B cell (primary cell): ENCODE measurements around the gene ARHGDIB. TPM values are rescaled to one million over a fixed set of nuclear protein-coding genes. Genes with fewer than 3 reads are reported as not detected.

Experiments
- ATAC-seq: fragments of 200-7000 bp; cut with Tn5 transposase; one replicate; pipeline ENCODE4 v1.10.0; 2021; ENCODE audit warnings: low read depth, mild to moderate bottlenecking, moderate number of reproducible peaks, moderate library complexity
- CTCF ChIA-PET: fragments of 350-600 bp; sonication (Branson Sonifier 250); formaldehyde crosslinking; loops from one replicate; lab custom pipeline; 2021; ENCODE audit warnings: antibody characterized with exemption, inconsistent platforms; lab: Charles Lee
- POLR2A ChIA-PET: fragments of 350-600 bp; sonication (Branson Sonifier 250); formaldehyde crosslinking; loops from one replicate; lab custom pipeline; 2021; ENCODE audit warnings: antibody characterized with exemption; lab: Charles Lee
- DNase-seq: peaks from one replicate; pipeline ENCODE4 v3.0.0; 2013
- H2AFZ ChIP-seq: 2 replicates; pipeline ENCODE4 v1.6.1; 2012; ENCODE audit warnings: mild to moderate bottlenecking, low read depth, low read length; ENCODE audit not compliant: insufficient read depth, poor library complexity, severe bottlenecking
- H3K27ac ChIP-seq, 2 donors: 1 replicate in 1 of 2; 2 replicates in 1 of 2; pipeline ENCODE4 v1.5.1; 2012 to 2013; ENCODE audit warnings: low read length in 2 of 2, mild to moderate bottlenecking in 2 of 2, moderate library complexity in 1 of 2
- H3K27me3 ChIP-seq, 4 experiments: fragments of 200-600 bp in 1 of 4; sonication (generic) in 1 of 4; replicated peaks in 1 of 4; 1 replicate in 2 of 4; 2 replicates in 2 of 4; pipeline versions ENCODE4 v1.6.1 to v1.7.0; 2013 to 2016; ENCODE audit warnings: low read length in 3 of 4, mild to moderate bottlenecking in 2 of 4, mixed read lengths in 1 of 4, moderate library complexity in 1 of 4; ENCODE audit not compliant: insufficient read depth in 4 of 4, control insufficient read depth in 3 of 4; ENCODE audit errors: control extremely low read depth in 1 of 4
- H3K36me3 ChIP-seq, 2 experiments: replicated peaks in 1 of 2; 1 replicate in 1 of 2; 2 replicates in 1 of 2; pipeline versions ENCODE4 v1.6.1 to v1.7.1; 2013; ENCODE audit warnings: low read length in 1 of 2; ENCODE audit not compliant: insufficient read depth in 2 of 2, control insufficient read depth in 1 of 2; ENCODE audit errors: control extremely low read depth in 1 of 2, extremely low read depth in 1 of 2
- H3K4me1 ChIP-seq, 2 donors: fragments of 200-600 bp in 1 of 2; sonication (generic) in 1 of 2; 1 replicate in 1 of 2; 2 replicates in 1 of 2; pipeline versions ENCODE4 v1.5.1 to v1.6.1; 2013 to 2017; ENCODE audit warnings: low read length in 2 of 2; ENCODE audit not compliant: control insufficient read depth in 2 of 2, insufficient read depth in 2 of 2
- H3K4me2 ChIP-seq: replicated peaks from 2 replicates; pipeline ENCODE3; 2012; ENCODE audit warnings: mild to moderate bottlenecking, low read depth, low read length; ENCODE audit not compliant: poor library complexity, severe bottlenecking
- H3K4me3 ChIP-seq, 5 experiments: fragments of 200-600 bp in 1 of 5; sonication (generic) in 1 of 5; 1 replicate in 3 of 5; 2 replicates in 2 of 5; pipeline versions ENCODE4 v1.5.1 to v1.7.0; 2011 to 2016; ENCODE audit warnings: low read length in 4 of 5, mild to moderate bottlenecking in 4 of 5, low read depth in 2 of 5, control low read depth in 1 of 5, moderate library complexity in 1 of 5; ENCODE audit not compliant: insufficient read depth in 1 of 5; ENCODE audit errors: control extremely low read depth in 1 of 5, extremely low read depth in 1 of 5
- H3K79me2 ChIP-seq: fragments of 200-600 bp; sonication (generic); one replicate; pipeline ENCODE4 v1.6.0; 2016; ENCODE audit warnings: low read length; ENCODE audit not compliant: control insufficient read depth, insufficient read depth
- H3K9ac ChIP-seq: fragments of 200-600 bp; sonication (generic); 2 replicates; pipeline ENCODE4 v1.6.1; 2017; ENCODE audit warnings: mild to moderate bottlenecking, low read length, moderate library complexity
- H3K9me3 ChIP-seq, 3 donors: one replicate each; pipeline versions ENCODE4 v1.6.1 to v1.7.1; 2013; ENCODE audit warnings: low read length in 2 of 3; ENCODE audit not compliant: control insufficient read depth in 2 of 3, insufficient read depth in 1 of 3; ENCODE audit errors: control extremely low read depth in 1 of 3
- H4K20me1 ChIP-seq: 2 replicates; pipeline ENCODE4 v1.6.0; 2012; ENCODE audit warnings: mild to moderate bottlenecking, low read length; ENCODE audit not compliant: insufficient read depth, control insufficient read depth, poor library complexity, severe bottlenecking
- H3K27ac Mint-ChIP-seq: one replicate; pipeline ENCODE4 v1.8.0; 2021; ENCODE audit warnings: mixed read lengths
- H3K27me3 Mint-ChIP-seq: one replicate; pipeline ENCODE4 v1.8.0; 2021; ENCODE audit warnings: mixed read lengths
- H3K4me1 Mint-ChIP-seq: one replicate; pipeline ENCODE4 v1.8.0; 2021; ENCODE audit warnings: mixed read lengths
- H3K4me3 Mint-ChIP-seq: one replicate; pipeline ENCODE4 v1.8.0; 2021; ENCODE audit warnings: mixed read lengths
- H3K9me3 Mint-ChIP-seq: one replicate; pipeline ENCODE4 v1.8.0; 2022; ENCODE audit warnings: mixed read lengths; ENCODE audit not compliant: insufficient read depth
- EZH2 ChIP-seq: IDR thresholded peaks from 2 replicates; pipeline ENCODE4 v1.6.1; 2012; ENCODE audit warnings: borderline replicate concordance, low read depth, mild to moderate bottlenecking, moderate library complexity, low read length; ENCODE audit not compliant: insufficient read depth, poor library complexity, severe bottlenecking
- WGBS: methylation state at CpG from one replicate; pipeline ENCODE4 v1.1.5; 2013; ENCODE audit warnings: missing lambda C conversion rate; ENCODE audit not compliant: insufficient coverage; 5-methylcytosine and 5-hydroxymethylcytosine counted together
- intact Hi-C: fragments of 100-400 bp; cut with micrococcal nuclease; formaldehyde crosslinking; loops from one replicate; pipeline ENCODE4 v1.10.0; 2022
- polyA plus RNA-seq: library from polyadenylated mRNA; depleted of rRNA; stranded (reverse); fragments of >200 nt; gene quantifications from 2 replicates; pipeline ENCODE4 v1.2.3, GENCODE V29; 2012
- total RNA-seq, 2 donors: library from RNA; stranded (reverse); fragments of 120-200 nt in 1 of 2; gene quantifications; 1 replicate in 1 of 2; 2 replicates in 1 of 2; pipeline versions ENCODE4 v1.2.3 to v1.2.4, GENCODE V29; 2013 to 2022
- TF ChIP-seq, protein P1 (sequence below): fragments of 200-600 bp; IDR thresholded peaks from one replicate; pipeline ENCODE4 v1.8.0; 2022; ENCODE audit warnings: antibody characterized with exemption, mild to moderate bottlenecking

ARHGDIB gene
- total and polyA plus RNA-seq, 2 donors (not counting 1 experiment from before 2014, with no cell fraction given), result 514 to 826 TPM

DNA sequence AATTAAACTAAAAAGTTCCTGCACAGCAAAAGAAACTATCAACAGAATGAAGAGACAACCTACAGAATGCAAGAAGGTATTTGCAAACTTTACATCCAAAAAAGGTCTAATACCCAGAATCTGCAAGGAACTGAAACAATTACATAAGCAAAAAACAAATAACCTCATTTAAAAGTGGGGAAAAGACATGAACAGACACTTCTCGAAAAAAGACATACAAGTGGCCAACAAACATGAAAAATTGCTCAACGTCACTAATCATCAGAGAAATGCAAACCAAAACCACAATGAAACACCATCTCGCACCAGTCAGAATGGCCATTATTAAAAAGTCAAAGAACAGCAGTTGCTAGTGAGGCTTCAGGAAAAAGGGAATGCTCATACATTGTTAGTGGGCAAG, 26.6 kb upstream of the ARHGDIB start:
- CTCF ChIA-PET, result interaction anchor here (1.0 to 3.4 kb wide), 2 partner anchors 25 to 141 kb away, joined by 3 to 22 read pairs; no protein-coding TSS in a partner anchor
- intact Hi-C loops, result no loop called here
- no peaks in the 10 kb centered on the region for H3K36me3 ChIP-seq
- TF ChIP-seq, protein P1, sequence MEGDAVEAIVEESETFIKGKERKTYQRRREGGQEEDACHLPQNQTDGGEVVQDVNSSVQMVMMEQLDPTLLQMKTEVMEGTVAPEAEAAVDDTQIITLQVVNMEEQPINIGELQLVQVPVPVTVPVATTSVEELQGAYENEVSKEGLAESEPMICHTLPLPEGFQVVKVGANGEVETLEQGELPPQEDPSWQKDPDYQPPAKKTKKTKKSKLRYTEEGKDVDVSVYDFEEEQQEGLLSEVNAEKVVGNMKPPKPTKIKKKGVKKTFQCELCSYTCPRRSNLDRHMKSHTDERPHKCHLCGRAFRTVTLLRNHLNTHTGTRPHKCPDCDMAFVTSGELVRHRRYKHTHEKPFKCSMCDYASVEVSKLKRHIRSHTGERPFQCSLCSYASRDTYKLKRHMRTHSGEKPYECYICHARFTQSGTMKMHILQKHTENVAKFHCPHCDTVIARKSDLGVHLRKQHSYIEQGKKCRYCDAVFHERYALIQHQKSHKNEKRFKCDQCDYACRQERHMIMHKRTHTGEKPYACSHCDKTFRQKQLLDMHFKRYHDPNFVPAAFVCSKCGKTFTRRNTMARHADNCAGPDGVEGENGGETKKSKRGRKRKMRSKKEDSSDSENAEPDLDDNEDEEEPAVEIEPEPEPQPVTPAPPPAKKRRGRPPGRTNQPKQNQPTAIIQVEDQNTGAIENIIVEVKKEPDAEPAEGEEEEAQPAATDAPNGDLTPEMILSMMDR, result no peak
- no peak for TF ChIP-seq EZH2
- H3K27me3 Mint-ChIP-seq, result no peaks in the 10 kb centered on the region
- DNase-seq (no peak), ATAC-seq (no peak)
- H3K4me1 ChIP-seq, result peaks cover 39 to 42% of the 10 kb centered on the region in 2 donors
- H2AFZ ChIP-seq, result no peak overlapping the region
- H3K4me3 ChIP-seq, result no peak overlapping the region
- H3K79me2 ChIP-seq, result peaks cover 22% of the 10 kb centered on the region
- peak overlapping the region; percentile 69 for H3K27ac Mint-ChIP-seq
- H3K9me3 Mint-ChIP-seq, result peaks cover 3% of the 10 kb centered on the region
- WGBS, result 57% methylated on average over 2 of the region's 3 CpGs
- H4K20me1 ChIP-seq, result no peaks in the 10 kb centered on the region
- H3K27me3 ChIP-seq, result no peaks in the 10 kb centered on the region
- no peak overlapping the region for H3K4me2 ChIP-seq
- no peak overlapping the region for H3K9ac ChIP-seq
- POLR2A ChIA-PET, result no interaction called here
- H3K9me3 ChIP-seq, result peaks cover 0 to 5% (median 0%) of the 10 kb centered on the region in 3 donors
- H3K4me3 Mint-ChIP-seq, result no peak overlapping the region
- peaks cover 59% of the 10 kb centered on the region for H3K4me1 Mint-ChIP-seq
- no peak overlapping the region for H3K27ac ChIP-seq

DNA sequence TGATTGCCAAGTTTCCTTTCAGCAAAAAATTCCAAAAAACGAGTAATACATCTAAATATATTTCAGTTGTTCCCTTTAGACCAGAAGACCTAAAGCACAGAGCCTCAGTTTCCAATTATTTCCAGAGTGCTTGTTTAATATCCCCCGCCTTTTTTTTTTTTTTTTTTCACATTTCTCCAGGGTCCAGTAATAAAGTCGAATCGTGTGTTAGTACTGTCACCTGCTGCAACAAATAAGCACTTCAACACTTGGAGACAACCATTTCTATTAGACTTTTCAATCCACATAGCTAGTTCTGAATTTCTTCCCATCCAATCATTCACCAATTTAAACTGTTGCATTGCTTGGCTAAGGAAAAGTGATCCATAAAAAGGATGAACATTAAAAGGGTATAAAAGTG, 25.0 kb upstream of the ARHGDIB start:
- TF ChIP-seq EZH2, result no peak
- TF ChIP-seq, protein P1, result no peak

More for the DNA sequence above, 25.0 kb upstream of the ARHGDIB start:
- H3K27ac Mint-ChIP-seq, result no peak overlapping the region
- Histone ChIP-seq H3K36me3 (no peaks in the 10 kb centered on the region), H2AFZ (no peak overlapping the region), H3K4me3 (no peak overlapping the region), H3K79me2 (peaks cover 13% of the 10 kb centered on the region), H3K4me2 (no peak overlapping the region), H3K9ac (no peak overlapping the region), H3K9me3 (peaks cover 0 to 5% (median 0%) of the 10 kb centered on the region in 3 donors), H3K4me1 (peaks cover 46 to 51% of the 10 kb centered on the region in 2 donors), H4K20me1 (no peaks in the 10 kb centered on the region), H3K27ac (no peak overlapping the region), H3K27me3 (no peaks in the 10 kb centered on the region)
- no peaks in the 10 kb centered on the region for H3K27me3 Mint-ChIP-seq
- intact Hi-C loops, result no loop called here
- 95% methylated on average over 4 of the region's 4 CpGs for WGBS
- H3K4me1 Mint-ChIP-seq, result peaks cover 60% of the 10 kb centered on the region
- ChIA-PET POLR2A (interaction anchor here (0.7 kb wide), 1 partner anchor 139 kb away, joined by 12 read pairs; no protein-coding TSS in a partner anchor), CTCF (interaction anchor here (0.9 kb wide), 1 partner anchor 13 kb away, joined by 3 read pairs; no protein-coding TSS in a partner anchor)
- ATAC-seq (no peak), DNase-seq (no peak)
- peaks cover 3% of the 10 kb centered on the region for H3K9me3 Mint-ChIP-seq
- H3K4me3 Mint-ChIP-seq, result no peak overlapping the region
